ENCODE results near the gene STK16.

The STK16 gene

GRCh38 chr2:219289537-219290361, 44.5 kb downstream of the STK16 start:
- DNase-seq, result no peak

GRCh38 chr2:219290381-219291171, 45.3 kb downstream of the STK16 start:
- no peak for DNase-seq

- DNase-seq, result no peak
Measured at GRCh38 chr2:219291394-219291793, 46.1 kb downstream of the STK16 start.

- no peak for DNase-seq
Measured at GRCh38 chr2:219291910-219292490, 46.7 kb downstream of the STK16 start.

- no peak for DNase-seq
Measured at GRCh38 chr2:219292616-219293015, 47.3 kb downstream of the STK16 start.

GRCh38 chr2:219293736-219294231, 48.5 kb downstream of the STK16 start:
- DNase-seq, result no peak

GRCh38 chr2:219294356-219295351, 49.4 kb downstream of the STK16 start:
- peak; percentile 90 for DNase-seq

GRCh38 chr2:219296142-219296541, 50.9 kb downstream of the STK16 start:
- no peak for DNase-seq

- no peak for DNase-seq
Measured at GRCh38 chr2:219296631-219297391, 51.5 kb downstream of the STK16 start.

- no peak for DNase-seq
Measured at GRCh38 chr2:219297766-219298456, 52.6 kb downstream of the STK16 start.

GRCh38 chr2:219298759-219299371, 53.6 kb downstream of the STK16 start:
- DNase-seq, result peak; percentile 92

- no peak for DNase-seq
Measured at GRCh38 chr2:219299372-219299760, 54.1 kb downstream of the STK16 start.

Measured in activated naive CD4-positive, alpha-beta T cell treated with Interleukin-2 at 50 U/mL for 16 hours (primary cell).